H1 (cell line): Measurements from ENCODE around the gene GZMA. TPM values are rescaled to one million over a fixed set of nuclear protein-coding genes. Genes with fewer than 3 reads are reported as not detected.

ENCODE experiments used
- CTCF ChIA-PET: fragments of 300-600 bp; sonication (Branson Sonifier 250); formaldehyde crosslinking; loops from one replicate; lab custom pipeline; 2021; ENCODE audit not compliant: partially characterized antibody; lab: Charles Lee
- POLR2A ChIA-PET: fragments of 300-600 bp; sonication (Branson Sonifier 250); formaldehyde crosslinking; loops from one replicate; lab custom pipeline; 2021; ENCODE audit warnings: inconsistent platforms; ENCODE audit not compliant: partially characterized antibody; lab: Charles Lee
- DNase-seq, 2 experiments: peaks; one replicate each; pipeline versions ENCODE4 v3.0.0 to v3.0.0-alpha.2; 2010 to 2022; ENCODE audit warnings: low spot score in 2 of 2, low read depth in 1 of 2, mixed read lengths in 1 of 2
- FAIRE-seq: peaks from 2 replicates; lab custom pipeline; 2011; peaks lifted over from hg19 to GRCh38; lab: Jason Lieb, UNC
- H2AFZ ChIP-seq: 2 replicates; pipeline ENCODE4 v1.8.1; 2012; ENCODE audit warnings: low read length, inconsistent platforms
- H2AK5ac ChIP-seq: 2 replicates; pipeline ENCODE4 v1.6.1; 2013; ENCODE audit warnings: low read depth, low read length
- H2BK120ac ChIP-seq: replicated peaks from 2 replicates; pipeline ENCODE3; 2013; ENCODE audit warnings: low read depth, low read length, inconsistent platforms
- H2BK12ac ChIP-seq: 2 replicates; pipeline ENCODE4 v1.6.1; 2013; ENCODE audit warnings: low read depth, low read length
- H2BK15ac ChIP-seq: 2 replicates; pipeline ENCODE4 v1.6.1; 2013; ENCODE audit warnings: low read length
- H2BK20ac ChIP-seq: 2 replicates; pipeline ENCODE4 v1.6.1; 2013; ENCODE audit warnings: low read length
- H2BK5ac ChIP-seq: 2 replicates; pipeline ENCODE4 v1.6.1; 2013; ENCODE audit warnings: low read depth, low read length
- H3K14ac ChIP-seq: 2 replicates; pipeline ENCODE4 v1.6.1; 2013; ENCODE audit warnings: inconsistent platforms; ENCODE audit not compliant: insufficient read length
- H3K18ac ChIP-seq: 2 replicates; pipeline ENCODE4 v1.6.1; 2013; ENCODE audit warnings: low read length; ENCODE audit errors: extremely low read depth
- H3K23ac ChIP-seq: 2 replicates; pipeline ENCODE4 v1.6.1; 2013; ENCODE audit warnings: inconsistent platforms; ENCODE audit not compliant: insufficient read length
- H3K23me2 ChIP-seq: 2 replicates; pipeline ENCODE4 v1.6.1; 2013; ENCODE audit warnings: low read depth, low read length
- H3K27ac ChIP-seq: 2 replicates; pipeline ENCODE4 v1.6.1; 2011; ENCODE audit warnings: low read depth, low read length, inconsistent platforms
- H3K27me3 ChIP-seq, 4 experiments: replicated peaks in 1 of 4; 1 replicate in 1 of 4; 2 replicates in 3 of 4; pipeline versions ENCODE4 v1.6.1 to v1.8.1; 2011 to 2013; ENCODE audit warnings: low read length in 3 of 4, mild to moderate bottlenecking in 3 of 4, inconsistent platforms in 2 of 4, mixed read lengths in 2 of 4, moderate library complexity in 1 of 4; ENCODE audit not compliant: control insufficient read depth in 3 of 4, insufficient read depth in 3 of 4; ENCODE audit errors: extremely low read depth in 1 of 4
- H3K36me3 ChIP-seq, 4 experiments: 2 replicates each; pipeline versions ENCODE4 v1.6.1 to v1.8.1; 2011 to 2013; ENCODE audit warnings: mild to moderate bottlenecking in 4 of 4, low read length in 3 of 4, moderate library complexity in 2 of 4, control low read depth in 1 of 4, inconsistent platforms in 1 of 4; ENCODE audit not compliant: insufficient read depth in 4 of 4, control insufficient read depth in 2 of 4
- H3K4ac ChIP-seq: replicated peaks from 2 replicates; pipeline ENCODE3; 2013; ENCODE audit warnings: low read length, low read depth, mixed read lengths, inconsistent platforms; ENCODE audit not compliant: insufficient read length
- H3K4me1 ChIP-seq, 4 experiments: replicated peaks in 1 of 4; 1 replicate in 1 of 4; 2 replicates in 3 of 4; pipeline versions ENCODE4 v1.6.1 to v1.8.1; 2011 to 2013; ENCODE audit warnings: low read length in 3 of 4, inconsistent platforms in 2 of 4, mixed read lengths in 1 of 4; ENCODE audit not compliant: insufficient read depth in 4 of 4, control insufficient read depth in 3 of 4
- H3K4me2 ChIP-seq, 2 experiments: 2 replicates each; pipeline versions ENCODE4 v1.6.1 to v1.8.1; 2011 to 2013; ENCODE audit warnings: low read depth in 2 of 2, low read length in 2 of 2, control low read depth in 1 of 2, inconsistent platforms in 1 of 2, mild to moderate bottlenecking in 1 of 2; ENCODE audit not compliant: insufficient read depth in 1 of 2
- H3K4me3 ChIP-seq, 4 experiments: fragments of 200-600, 300-600 bp in 1 of 4; sonication (generic), shearing (Covaris generic), sonication (Bioruptor Twin) in 1 of 4; 2 replicates each; pipeline versions ENCODE4 v1.5.1 to v1.8.1; 2011 to 2016; ENCODE audit warnings: low read length in 4 of 4, low read depth in 3 of 4, control low read depth in 2 of 4, inconsistent platforms in 2 of 4, mild to moderate bottlenecking in 2 of 4, mixed read lengths in 1 of 4, moderate library complexity in 1 of 4; ENCODE audit not compliant: insufficient read depth in 2 of 4; ENCODE audit errors: extremely low read depth in 1 of 4
- H3K56ac ChIP-seq: replicated peaks from 2 replicates; pipeline ENCODE3; 2013; ENCODE audit warnings: low read depth, mild to moderate bottlenecking, mixed read lengths, low read length, inconsistent platforms; ENCODE audit not compliant: insufficient read length
- H3K79me1 ChIP-seq: 2 replicates; pipeline ENCODE4 v1.6.1; 2013; ENCODE audit warnings: low read depth, low read length, control low read depth
- H3K79me2 ChIP-seq, 2 experiments: 2 replicates each; pipeline versions ENCODE4 v1.6.1 to v1.8.1; 2012 to 2013; ENCODE audit warnings: low read length in 2 of 2, mild to moderate bottlenecking in 2 of 2, inconsistent platforms in 1 of 2; ENCODE audit not compliant: insufficient read depth in 2 of 2, control insufficient read depth in 1 of 2
- H3K9ac ChIP-seq, 4 experiments: replicated peaks in 1 of 4; 1 replicate in 1 of 4; 2 replicates in 3 of 4; pipeline versions ENCODE4 v1.6.1 to v1.8.1; 2011 to 2013; ENCODE audit warnings: low read depth in 3 of 4, low read length in 3 of 4, control low read depth in 2 of 4, mild to moderate bottlenecking in 2 of 4, moderate library complexity in 2 of 4, inconsistent platforms in 1 of 4; ENCODE audit errors: extremely low read depth in 1 of 4
- H3K9me3 ChIP-seq, 2 experiments: 2 replicates each; pipeline versions ENCODE4 v1.6.1 to v1.8.1; 2012 to 2013; ENCODE audit warnings: mild to moderate bottlenecking in 2 of 2, moderate library complexity in 2 of 2, control low read depth in 1 of 2, inconsistent platforms in 1 of 2, low read depth in 1 of 2, low read length in 1 of 2, mixed read lengths in 1 of 2; ENCODE audit not compliant: insufficient read depth in 2 of 2
- H4K20me1 ChIP-seq, 2 experiments: replicated peaks in 1 of 2; 2 replicates each; pipeline versions ENCODE3 to v1.8.1; 2011 to 2013; ENCODE audit warnings: inconsistent platforms in 2 of 2, low read length in 2 of 2, mild to moderate bottlenecking in 1 of 2; ENCODE audit not compliant: insufficient read depth in 2 of 2, control insufficient read depth in 1 of 2
- H4K5ac ChIP-seq: 2 replicates; pipeline ENCODE4 v1.6.1; 2013; ENCODE audit warnings: low read length, low read depth, mixed read lengths, inconsistent platforms; ENCODE audit not compliant: insufficient read length
- H4K8ac ChIP-seq: 2 replicates; pipeline ENCODE4 v1.8.0; 2013; ENCODE audit warnings: mild to moderate bottlenecking, moderate library complexity, low read length, inconsistent platforms; ENCODE audit not compliant: insufficient read depth; ENCODE audit errors: extremely low read depth
- H4K91ac ChIP-seq: replicated peaks from 2 replicates; pipeline ENCODE3; 2013; ENCODE audit warnings: low read length, mixed read lengths, inconsistent platforms; ENCODE audit not compliant: insufficient read length
- CHD1 ChIP-seq: IDR thresholded peaks from 2 replicates; pipeline ENCODE4 v1.6.1; 2012; ENCODE audit warnings: low read depth, low read length, improper control_type of control experiment
- CREB1 ChIP-seq: IDR thresholded peaks from 2 replicates; pipeline ENCODE4 v1.6.1; 2012; ENCODE audit warnings: inconsistent platforms
- E2F6 ChIP-seq: IDR thresholded peaks from 2 replicates; pipeline ENCODE4 v1.6.1; 2012; ENCODE audit warnings: inconsistent platforms
- EGR1 ChIP-seq: IDR thresholded peaks from 2 replicates; pipeline ENCODE4 v1.6.1; 2011; ENCODE audit warnings: low read depth, low read length, borderline replicate concordance
- HDAC6 ChIP-seq: IDR thresholded peaks from one replicate; pipeline ENCODE4 v1.7.1; 2012; ENCODE audit warnings: low read depth, mild to moderate bottlenecking, inconsistent platforms, low read length, moderate library complexity
- MAX ChIP-seq: IDR thresholded peaks from 2 replicates; pipeline ENCODE4 v1.6.1; 2012; ENCODE audit warnings: inconsistent platforms
- NANOG ChIP-seq: IDR thresholded peaks from 2 replicates; pipeline ENCODE4 v1.6.1; 2011; ENCODE audit warnings: low read length, low read depth, mild to moderate bottlenecking, inconsistent platforms; ENCODE audit not compliant: insufficient read depth, poor library complexity, severe bottlenecking
- RAD21 ChIP-seq, 2 experiments: IDR thresholded peaks in 1 of 2; conservative IDR thresholded peaks in 1 of 2; 2 replicates each; pipeline ENCODE4 v1.6.1; 2011; ENCODE audit warnings: low read depth in 2 of 2, low read length in 2 of 2, improper control_type of control experiment in 1 of 2, inconsistent platforms in 1 of 2, mild to moderate bottlenecking in 1 of 2, moderate library complexity in 1 of 2
- RFX5 ChIP-seq: IDR thresholded peaks from 2 replicates; pipeline ENCODE4 v1.6.1; 2011; ENCODE audit warnings: low read depth, low read length, improper control_type of control experiment, borderline replicate concordance
- RNF2 ChIP-seq: fragments of 200-900, 300-1000 bp; sonication (generic); IDR thresholded peaks from 2 replicates; pipeline ENCODE4 v1.7.1; 2016; ENCODE audit warnings: borderline replicate concordance, low read depth, mild to moderate bottlenecking, antibody characterized with exemption, low read length; ENCODE audit not compliant: poor library complexity, severe bottlenecking; ENCODE audit errors: missing control alignments
- SIRT6 ChIP-seq: IDR thresholded peaks from one replicate; pipeline ENCODE4 v1.7.1; 2012; ENCODE audit warnings: low read length, inconsistent platforms
- TAF1 ChIP-seq: IDR thresholded peaks from 2 replicates; pipeline ENCODE4 v1.6.1; 2011; ENCODE audit warnings: mild to moderate bottlenecking, low read depth, low read length
- TBP ChIP-seq: IDR thresholded peaks from 2 replicates; pipeline ENCODE4 v1.6.1; 2011; ENCODE audit warnings: low read depth, low read length, improper control_type of control experiment
- WGBS, 2 experiments: shearing (Covaris generic) in 1 of 2; methylation state at CpG; one replicate each; pipeline versions ENCODE4 v1.1.6 to v1.1.7; 2013 to 2015; ENCODE audit warnings: low lambda C conversion rate in 2 of 2, mixed read lengths in 2 of 2, inconsistent platforms in 1 of 2, low coverage in 1 of 2, missing lambda C conversion rate in 1 of 2; ENCODE audit not compliant: insufficient replicate concordance in 2 of 2, insufficient coverage in 1 of 2, insufficient read length in 1 of 2; ENCODE audit errors: extremely low coverage in 1 of 2, missing lambda C conversion rate in 1 of 2; 5-methylcytosine and 5-hydroxymethylcytosine counted together
- polyA plus RNA-seq, 7 experiments: library from polyadenylated mRNA; depleted of rRNA in 3 of 7; stranded (reverse) in 5 of 7; unstranded in 2 of 7; fragments of >200 nt in 5 of 7; fragments of 200-250 nt in 2 of 7; gene quantifications; 1 replicate in 5 of 7; 2 replicates in 1 of 7; 4 replicates in 1 of 7; pipeline versions ENCODE4 v1.2.1 to v1.2.3, GENCODE V29; 2011 to 2013; ENCODE audit warnings: missing spikeins in 2 of 7, mixed read lengths in 2 of 7
- total RNA-seq: library from RNA; stranded (reverse); fragmentation: NEBNext Ultra II Directional; extraction: Animal tissue kit (Norgen Biotek cat#: 25700); gene quantifications from 2 replicates; pipeline ENCODE4 v1.2.1, GENCODE V29; 2021

GZMA gene
- total and polyA plus RNA-seq, 2 of the 8 experiments (the other 6 are each of a cell fraction or from before 2014, with no cell fraction given): not detected

- Histone ChIP-seq H3K9ac (no peak overlapping the region), H3K79me2 (no peaks in the 10 kb centered on the region), H4K8ac (no peak overlapping the region), H3K4ac (no peak overlapping the region), H3K23me2 (no peaks in the 10 kb centered on the region), H3K79me1 (no peaks in the 10 kb centered on the region), H3K56ac (no peak overlapping the region), H4K91ac (no peak overlapping the region), H2BK12ac (no peak overlapping the region), H3K9me3 (no peaks in the 10 kb centered on the region), H3K14ac (no peak overlapping the region), H2BK15ac (no peak overlapping the region), H3K4me3 (no peak overlapping the region), H2BK120ac (no peak overlapping the region), H3K27ac (no peak overlapping the region), H4K5ac (no peak overlapping the region), H3K27me3 (no peaks in the 10 kb centered on the region), H3K36me3 (no peaks in the 10 kb centered on the region), H4K20me1 (no peaks in the 10 kb centered on the region), H3K23ac (no peak overlapping the region), H3K4me1 (no peaks in the 10 kb centered on the region), H2BK5ac (no peak overlapping the region), H2AFZ (no peak overlapping the region), H3K18ac (no peak overlapping the region), H2AK5ac (no peak overlapping the region), H2BK20ac (no peak overlapping the region), H3K4me2 (no peak overlapping the region)
- POLR2A ChIA-PET: no interaction called here
- DNase-seq (no peak), FAIRE-seq (no peak)
- 94% methylated on average over 6 of the region's 6 CpGs; no CpG with 5 or more reads in 1 of the 2 experiments for WGBS, 2 experiments
- CTCF ChIA-PET: interaction anchor here (1.7 kb wide), 1 partner anchor 152 kb away, joined by 3 read pairs; no protein-coding TSS in a partner anchor
- no peak for TF ChIP-seq MAX
- TF ChIP-seq RFX5: no peak
- no peak for TF ChIP-seq SIRT6
- TF ChIP-seq E2F6: no peak
- no peak for TF ChIP-seq TAF1
- TF ChIP-seq EGR1: no peak
- TF ChIP-seq TBP: no peak
- TF ChIP-seq NANOG: no peak
- TF ChIP-seq RAD21 (IDR thresholded peaks at IDR 0.05 in 1 of 2, conservative IDR thresholded peaks at IDR 0.05 in 1 of 2; ENCODE audit: low read depth in 2 of 2, low read length in 2 of 2): no peak
- TF ChIP-seq CREB1: no peak
- no peak for TF ChIP-seq HDAC6
- TF ChIP-seq RNF2: no peak
- no peak for TF ChIP-seq CHD1
Measured at GRCh38 chr5:55096861-55097260, 5.6 kb upstream of the GZMA start.
